Smooth muscle cell (in vitro differentiated cells): ENCODE data around the gene NR3C1. TPM values are rescaled to one million over a fixed set of nuclear protein-coding genes. Genes with fewer than 3 reads are reported as not detected.

Experiments
- DNase-seq: peaks from one replicate; lab custom pipeline; 2025; ENCODE audit not compliant: unreplicated experiment; lab: John Stamatoyannopoulos, UW
- H2AFZ ChIP-seq: fragments of 200-600 bp; sonication (generic); 2 replicates; pipeline ENCODE4 v1.6.0; 2016; ENCODE audit warnings: antibody characterized with exemption, low read depth, mild to moderate bottlenecking
- H3F3A ChIP-seq: fragments of 200-600 bp; sonication (generic); 2 replicates; pipeline ENCODE4 v1.6.0; 2017; ENCODE audit warnings: antibody characterized with exemption, low read depth
- H3K27ac ChIP-seq: fragments of 200-600 bp; sonication (generic); 2 replicates; pipeline ENCODE4 v1.5.1; 2016; ENCODE audit warnings: low read depth, mild to moderate bottlenecking
- H3K27me3 ChIP-seq: fragments of 200-600 bp; sonication (generic); 2 replicates; pipeline ENCODE4 v1.6.1; 2016; ENCODE audit warnings: low read depth, mild to moderate bottlenecking
- H3K36me3 ChIP-seq: fragments of 200-600 bp; sonication (generic); 2 replicates; pipeline ENCODE4 v1.5.1; 2016; ENCODE audit warnings: low read depth
- H3K4me1 ChIP-seq: fragments of 200-600 bp; sonication (generic); 2 replicates; pipeline ENCODE4 v1.5.1; 2016; ENCODE audit warnings: low read depth
- H3K4me2 ChIP-seq: fragments of 200-600 bp; sonication (generic); 2 replicates; pipeline ENCODE4 v1.6.0; 2016; ENCODE audit warnings: mild to moderate bottlenecking
- H3K4me3 ChIP-seq: fragments of 200-600 bp; sonication (generic); 2 replicates; pipeline ENCODE4 v1.5.1; 2016; ENCODE audit warnings: mild to moderate bottlenecking
- H3K79me2 ChIP-seq: fragments of 200-600 bp; sonication (generic); 2 replicates; pipeline ENCODE4 v1.6.0; 2016; ENCODE audit warnings: low read depth, mild to moderate bottlenecking
- H3K9ac ChIP-seq: fragments of 200-600 bp; sonication (generic); 2 replicates; pipeline ENCODE4 v1.6.0; 2016; ENCODE audit warnings: low read depth
- H3K9me3 ChIP-seq: fragments of 200-600 bp; sonication (generic); replicated peaks from 2 replicates; pipeline ENCODE4 v1.5.1; 2016; ENCODE audit warnings: low read depth
- H4K20me1 ChIP-seq: fragments of 200-600 bp; sonication (generic); 2 replicates; pipeline ENCODE4 v1.6.0; 2016; ENCODE audit warnings: low read depth
- WGBS: methylation state at CpG from one replicate; pipeline ENCODE4 v1.1.7; 2016; ENCODE audit warnings: low lambda C conversion rate; 5-methylcytosine and 5-hydroxymethylcytosine counted together
- polyA plus RNA-seq: library from polyadenylated mRNA; unstranded; fragments of >200 nt; fragmentation: Nextera tagmentation; extraction: Ambion mirVana; gene quantifications from 2 replicates; pipeline ENCODE4 v1.2.1, GENCODE V29; 2016
- total RNA-seq: library from RNA; depleted of rRNA; stranded (reverse); fragments of >200 nt; gene quantifications from 2 replicates; pipeline ENCODE4 v1.2.3, GENCODE V29; 2014
- TF ChIP-seq, protein P1 (sequence below): fragments of 200-600 bp; sonication (generic); IDR thresholded peaks from 2 replicates; pipeline ENCODE4 v1.5.1; 2017; ENCODE audit warnings: borderline replicate concordance, mild to moderate bottlenecking, antibody characterized with exemption; ENCODE audit not compliant: insufficient read depth, poor library complexity, severe bottlenecking

The NR3C1 gene
- total and polyA plus RNA-seq, 2 experiments from 2014 or later = 76.5 to 101 TPM

DNA sequence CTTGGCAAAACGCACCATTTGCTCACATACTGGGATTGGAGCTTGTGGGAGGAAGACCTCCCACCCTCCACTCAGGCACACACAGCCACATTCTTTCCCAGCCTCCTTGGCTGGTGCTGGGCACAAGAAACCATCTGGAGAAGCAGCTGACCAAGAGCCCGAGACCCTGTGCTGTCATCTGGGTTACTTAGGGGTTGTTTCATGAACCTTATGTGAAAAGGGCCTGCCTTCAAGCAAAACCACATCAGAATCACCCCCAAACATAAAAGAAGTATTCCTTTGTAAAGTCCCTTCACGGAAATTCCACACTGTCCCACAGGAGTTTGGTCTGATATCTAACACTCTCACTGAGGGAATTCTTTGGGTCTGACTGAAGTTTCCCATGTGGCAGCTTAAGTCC lies 172.1 kb downstream of the NR3C1 start:
- Histone ChIP-seq H3K27ac (peak overlapping the region; percentile 2), H2AFZ (no peak overlapping the region), H3K9ac (no peak overlapping the region), H3K79me2 (no peaks in the 10 kb centered on the region), H3K4me3 (no peak overlapping the region), H3F3A (no peaks in the 10 kb centered on the region), H3K27me3 (no peaks in the 10 kb centered on the region), H3K9me3 (no peaks in the 10 kb centered on the region), H3K4me2 (no peak overlapping the region), H4K20me1 (no peaks in the 10 kb centered on the region), H3K36me3 (no peaks in the 10 kb centered on the region), H3K4me1 (peaks cover 3% of the 10 kb centered on the region)
- 50% methylated on average over 3 of the region's 3 CpGs for WGBS
- no peak for DNase-seq
- TF ChIP-seq, protein P1, sequence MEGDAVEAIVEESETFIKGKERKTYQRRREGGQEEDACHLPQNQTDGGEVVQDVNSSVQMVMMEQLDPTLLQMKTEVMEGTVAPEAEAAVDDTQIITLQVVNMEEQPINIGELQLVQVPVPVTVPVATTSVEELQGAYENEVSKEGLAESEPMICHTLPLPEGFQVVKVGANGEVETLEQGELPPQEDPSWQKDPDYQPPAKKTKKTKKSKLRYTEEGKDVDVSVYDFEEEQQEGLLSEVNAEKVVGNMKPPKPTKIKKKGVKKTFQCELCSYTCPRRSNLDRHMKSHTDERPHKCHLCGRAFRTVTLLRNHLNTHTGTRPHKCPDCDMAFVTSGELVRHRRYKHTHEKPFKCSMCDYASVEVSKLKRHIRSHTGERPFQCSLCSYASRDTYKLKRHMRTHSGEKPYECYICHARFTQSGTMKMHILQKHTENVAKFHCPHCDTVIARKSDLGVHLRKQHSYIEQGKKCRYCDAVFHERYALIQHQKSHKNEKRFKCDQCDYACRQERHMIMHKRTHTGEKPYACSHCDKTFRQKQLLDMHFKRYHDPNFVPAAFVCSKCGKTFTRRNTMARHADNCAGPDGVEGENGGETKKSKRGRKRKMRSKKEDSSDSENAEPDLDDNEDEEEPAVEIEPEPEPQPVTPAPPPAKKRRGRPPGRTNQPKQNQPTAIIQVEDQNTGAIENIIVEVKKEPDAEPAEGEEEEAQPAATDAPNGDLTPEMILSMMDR = no peak

DNA sequence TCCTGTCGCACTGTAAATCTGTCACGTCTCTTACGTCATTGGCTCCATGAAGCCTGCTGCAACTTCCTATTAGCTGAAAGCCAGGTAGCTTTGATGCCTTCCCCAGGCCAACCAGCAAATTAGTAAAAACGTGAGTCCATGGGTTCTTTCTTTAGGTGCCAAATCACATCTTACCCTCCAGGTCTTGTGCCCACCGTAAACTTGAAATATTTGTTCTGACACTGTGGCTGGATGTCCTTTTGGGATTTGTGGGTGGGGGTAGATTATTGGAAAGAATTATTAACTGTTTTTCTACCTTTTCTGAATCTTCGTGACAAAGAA lies 172.8 kb downstream of the NR3C1 start:
- no peaks in the 10 kb centered on the region for H3K36me3 ChIP-seq
- H2AFZ ChIP-seq = no peak overlapping the region
- H3K4me3 ChIP-seq = no peak overlapping the region
- H3K79me2 ChIP-seq = no peaks in the 10 kb centered on the region
- no peak overlapping the region for H3K9ac ChIP-seq
- TF ChIP-seq, protein P1 = no peak
- H3K27me3 ChIP-seq = no peaks in the 10 kb centered on the region
- H3K9me3 ChIP-seq = no peaks in the 10 kb centered on the region
- DNase-seq = no peak
- 92% methylated on average over 6 of the region's 6 CpGs for WGBS
- H4K20me1 ChIP-seq = no peaks in the 10 kb centered on the region
- H3K4me2 ChIP-seq = no peak overlapping the region
- no peaks in the 10 kb centered on the region for H3F3A ChIP-seq
- H3K4me1 ChIP-seq = peaks cover 3% of the 10 kb centered on the region
- no peak overlapping the region for H3K27ac ChIP-seq

DNA sequence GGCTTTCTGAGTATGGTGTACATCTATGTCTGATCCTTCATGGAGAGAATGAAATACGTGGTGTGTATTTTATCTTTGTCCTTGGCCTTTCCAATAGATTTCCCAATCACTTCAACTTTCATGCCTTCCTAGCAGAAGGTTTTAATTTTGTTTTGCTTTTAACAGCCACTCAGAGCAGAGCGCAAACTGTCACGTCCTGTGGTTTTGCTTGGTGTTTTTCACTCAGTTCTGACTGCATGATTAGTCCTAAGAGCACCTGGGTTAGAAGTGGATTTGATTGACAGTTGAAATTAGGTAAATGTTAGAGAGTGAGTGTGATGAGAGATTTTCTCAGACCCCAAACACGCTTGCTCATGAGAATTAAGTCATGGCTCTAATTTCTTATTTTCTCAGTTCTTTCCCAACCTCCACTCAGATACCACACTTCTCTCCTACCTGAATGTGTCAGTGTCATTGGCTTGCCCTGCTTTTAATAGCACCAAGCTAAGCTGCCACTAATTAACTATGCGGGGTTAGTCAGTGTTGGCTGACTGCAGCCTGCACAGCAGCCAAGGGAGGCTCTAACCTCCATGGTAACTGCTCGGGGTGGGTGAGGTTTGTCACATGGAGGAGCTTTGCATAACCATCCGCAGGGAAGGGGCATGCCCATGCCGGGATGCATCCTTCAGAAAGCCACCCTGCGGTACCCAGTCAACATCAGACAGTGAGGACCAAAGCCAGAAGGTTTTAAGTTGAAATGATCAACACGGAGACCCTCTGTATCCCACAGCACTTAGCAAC lies 173.4 kb downstream of the NR3C1 start:
- H3K4me1 ChIP-seq = peaks cover 3% of the 10 kb centered on the region
- H2AFZ ChIP-seq = peak overlapping the region; percentile 48
- no peaks in the 10 kb centered on the region for H3K79me2 ChIP-seq
- no peak overlapping the region for H3K9ac ChIP-seq
- H3K27me3 ChIP-seq = no peaks in the 10 kb centered on the region
- DNase-seq = no peak
- no peak overlapping the region for H3K4me2 ChIP-seq
- TF ChIP-seq, protein P1 = no peak
- no peaks in the 10 kb centered on the region for H4K20me1 ChIP-seq
- H3F3A ChIP-seq = no peaks in the 10 kb centered on the region
- no peak overlapping the region for H3K4me3 ChIP-seq
- no peaks in the 10 kb centered on the region for H3K36me3 ChIP-seq
- H3K27ac ChIP-seq = no peak overlapping the region
- WGBS = 68% methylated on average over 10 of the region's 10 CpGs
- H3K9me3 ChIP-seq = no peaks in the 10 kb centered on the region

DNA sequence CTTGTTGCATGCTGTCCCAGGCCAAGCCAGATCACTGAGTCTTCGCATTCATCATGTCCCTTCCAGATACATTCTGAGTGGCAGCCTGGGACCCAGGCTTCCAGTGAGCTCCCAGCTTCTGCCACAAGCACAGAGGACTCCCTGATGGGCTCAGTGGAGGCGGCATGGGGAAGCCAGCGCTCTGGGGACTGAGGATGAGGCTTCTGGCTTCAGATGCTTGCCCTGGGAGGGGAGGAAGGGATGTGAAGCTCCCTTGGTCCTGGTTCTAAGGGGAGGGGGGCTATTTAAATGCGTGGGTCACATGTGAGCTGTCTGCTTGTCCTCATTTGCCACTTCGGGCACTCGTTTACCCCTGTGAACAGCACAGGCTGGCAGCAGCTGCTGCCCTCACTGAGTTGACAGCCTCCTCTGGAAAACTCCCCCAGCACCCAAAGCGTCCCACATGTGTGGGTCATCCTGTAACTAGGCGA lies 174.0 kb downstream of the NR3C1 start:
- H2AFZ ChIP-seq = peak overlapping the region; percentile 48

More for the DNA sequence above, 174.0 kb downstream of the NR3C1 start:
- Histone ChIP-seq H3K4me2 (no peak overlapping the region), H4K20me1 (no peaks in the 10 kb centered on the region), H3K4me1 (peaks cover 3% of the 10 kb centered on the region), H3K4me3 (no peak overlapping the region), H3F3A (no peaks in the 10 kb centered on the region), H3K79me2 (no peaks in the 10 kb centered on the region), H3K27ac (no peak overlapping the region), H3K36me3 (no peaks in the 10 kb centered on the region), H3K27me3 (no peaks in the 10 kb centered on the region), H3K9ac (no peak overlapping the region), H3K9me3 (no peaks in the 10 kb centered on the region)
- DNase-seq = no peak
- TF ChIP-seq, protein P1 = no peak
- 85% methylated on average over 8 of the region's 8 CpGs for WGBS
